Brain microvascular endothelial cell (primary cell): ENCODE data around the gene ALPL.

Source experiments
- DNase-seq: peaks from one replicate; pipeline ENCODE4 v3.0.0-alpha.2; 2020
- H3K27ac ChIP-seq: fragments of 250-450 bp; sonication (Bioruptor Pico); 2 replicates; pipeline ENCODE4 v1.5.1; 2020; ENCODE audit warnings: mild to moderate bottlenecking, moderate library complexity
- H3K27me3 ChIP-seq: fragments of 250-450 bp; sonication (Bioruptor Pico); replicated peaks from 2 replicates; pipeline ENCODE4 v1.5.1; 2020; ENCODE audit warnings: mild to moderate bottlenecking
- H3K36me3 ChIP-seq: fragments of 250-450 bp; sonication (Bioruptor Pico); replicated peaks from 2 replicates; pipeline ENCODE4 v1.5.1; 2020; ENCODE audit warnings: mild to moderate bottlenecking
- H3K4me3 ChIP-seq: 2 replicates; pipeline ENCODE4 v1.5.1; 2011; ENCODE audit warnings: low read depth, mild to moderate bottlenecking, control low read depth, low read length, moderate library complexity
- CTCF ChIP-seq: IDR thresholded peaks from 2 replicates; pipeline ENCODE4 v1.5.1; 2011; ENCODE audit warnings: low read depth, mild to moderate bottlenecking, moderate library complexity, low read length, control low read depth, inconsistent platforms; ENCODE audit errors: missing control alignments
- in situ Hi-C: cut with HindIII; loops from 2 replicates; pipeline ENCODE4 v1.10.0; 2017; ENCODE audit warnings: low sequenced_read_pairs, low pct_ligation_motif_present

The ALPL gene

GRCh38 chr1:21613072-21613867, 104.0 kb downstream of the ALPL start:
- Histone ChIP-seq H3K36me3 (no peaks in the 10 kb centered on the region), H3K27ac (no peak overlapping the region), H3K4me3 (no peak overlapping the region), H3K27me3 (peaks cover 5% of the 10 kb centered on the region)
- no peak for TF ChIP-seq CTCF
- in situ Hi-C loops: no loop called here
- no peak for DNase-seq

GRCh38 chr1:21614419-21615115, 105.3 kb downstream of the ALPL start:
- H3K27me3 ChIP-seq: peaks cover 5% of the 10 kb centered on the region

GRCh38 chr1:21616372-21616771, 107.1 kb downstream of the ALPL start:
- in situ Hi-C loops: no loop called here
- no peak for TF ChIP-seq CTCF
- Histone ChIP-seq H3K27ac (no peak overlapping the region), H3K4me3 (no peak overlapping the region), H3K27me3 (peaks cover 11% of the 10 kb centered on the region), H3K36me3 (no peaks in the 10 kb centered on the region)
- no peak for DNase-seq

More at GRCh38 chr1:21614419-21615115, 105.3 kb downstream of the ALPL start:
- no peak for DNase-seq
- Histone ChIP-seq H3K36me3 (no peaks in the 10 kb centered on the region), H3K4me3 (no peak overlapping the region), H3K27ac (no peak overlapping the region)
- in situ Hi-C loops: no loop called here
- no peak for TF ChIP-seq CTCF

GRCh38 chr1:21617126-21617738, 108.0 kb downstream of the ALPL start:
- Histone ChIP-seq H3K27ac (no peak overlapping the region), H3K4me3 (no peak overlapping the region), H3K36me3 (no peaks in the 10 kb centered on the region), H3K27me3 (peaks cover 19% of the 10 kb centered on the region)
- no peak for TF ChIP-seq CTCF
- no peak for DNase-seq
- in situ Hi-C loops: no loop called here

- Histone ChIP-seq H3K36me3 (no peaks in the 10 kb centered on the region), H3K4me3 (no peak overlapping the region), H3K27ac (no peak overlapping the region), H3K27me3 (peaks cover 18% of the 10 kb centered on the region)
- no peak for TF ChIP-seq CTCF
- DNase-seq: no peak
- in situ Hi-C loops: no loop called here
Observed at GRCh38 chr1:21618059-21618458, 108.8 kb downstream of the ALPL start.
